K562 (cell line): ENCODE results near the gene ZNF544. TPM values are rescaled to one million over a fixed set of nuclear protein-coding genes. Genes with fewer than 3 reads are reported as not detected.
A peak's percentile ranks its signal among the peaks of the same experiment; 100 is the strongest.

Source experiments
- ATF1 ChIP-seq, 2 experiments: fragments of 450-650 bp in 1 of 2; IDR thresholded peaks; 2 replicates each; pipeline ENCODE4 v1.6.1; 2016; ENCODE audit warnings: missing compliant biosample characterization in 1 of 2, missing genetic modification characterization in 1 of 2
- CBFB ChIP-seq: sonication (generic); formaldehyde crosslinking; IDR thresholded peaks from 2 replicates; pipeline ENCODE4 v1.4.0; 2020; ENCODE audit warnings: mild to moderate bottlenecking, missing genetic modification reagents
- CTCFL ChIP-seq: IDR thresholded peaks from 2 replicates; pipeline ENCODE4 v1.6.1; 2011; ENCODE audit warnings: borderline replicate concordance, low read depth, mild to moderate bottlenecking, moderate library complexity, low read length; ENCODE audit not compliant: insufficient read depth, poor library complexity, severe bottlenecking
- DDX20 ChIP-seq: fragments of 450-650 bp; IDR thresholded peaks from 2 replicates; pipeline ENCODE4 v1.6.1; 2016; ENCODE audit warnings: missing genetic modification characterization, low read depth, mild to moderate bottlenecking, missing compliant biosample characterization, moderate library complexity
- DMBX1 ChIP-seq: fragments of 250-450 bp; sonication (Bioruptor Pico); IDR thresholded peaks from 2 replicates; pipeline ENCODE4 v1.8.0; 2022; ENCODE audit warnings: inconsistent platforms, mild to moderate bottlenecking, moderate library complexity, borderline replicate concordance
- EP300 ChIP-seq: IDR thresholded peaks from 2 replicates; pipeline ENCODE4 v1.6.1; 2012; ENCODE audit warnings: low read length, improper control_type of control experiment
- FIP1L1 ChIP-seq: fragments of 200-400 bp; formaldehyde crosslinking; IDR thresholded peaks from 2 replicates; pipeline ENCODE4 v1.6.1; 2018; ENCODE audit warnings: mild to moderate bottlenecking, low read depth, low read length; ENCODE audit not compliant: poor library complexity, severe bottlenecking
- HMGN3 ChIP-seq: IDR thresholded peaks from 2 replicates; pipeline ENCODE4 v1.6.1; 2011; ENCODE audit warnings: borderline replicate concordance, low read depth, mild to moderate bottlenecking, mixed read lengths, low read length; ENCODE audit not compliant: insufficient read length; ENCODE audit errors: extremely low read depth
- KLF1 ChIP-seq: fragments of 450-650 bp; IDR thresholded peaks from 2 replicates; pipeline ENCODE4 v1.6.1; 2016; ENCODE audit warnings: missing genetic modification characterization, missing compliant biosample characterization
- MIER1 ChIP-seq: fragments of 450-650 bp; IDR thresholded peaks from 2 replicates; pipeline ENCODE4 v1.6.1; 2016; ENCODE audit warnings: antibody characterized with exemption, mild to moderate bottlenecking, low read depth
- NKRF ChIP-seq: fragments of 450-650 bp; IDR thresholded peaks from 2 replicates; pipeline ENCODE4 v1.6.1; 2016; ENCODE audit warnings: borderline replicate concordance
- NR2C1 ChIP-seq, 2 experiments: fragments of 450-650 bp; IDR thresholded peaks; 2 replicates each; pipeline ENCODE4 v1.6.1; 2017; ENCODE audit warnings: mild to moderate bottlenecking in 2 of 2, antibody characterized with exemption in 1 of 2, inconsistent platforms in 1 of 2, missing compliant biosample characterization in 1 of 2, missing genetic modification characterization in 1 of 2
- NR4A1 ChIP-seq, 2 experiments: fragments of 250-450 bp in 1 of 2; fragments of 450-650 bp in 1 of 2; sonication (Bioruptor Pico) in 1 of 2; IDR thresholded peaks; 2 replicates each; pipeline versions ENCODE4 v1.4.0 to v1.6.1; 2016 to 2020; ENCODE audit warnings: mild to moderate bottlenecking in 2 of 2, missing compliant biosample characterization in 1 of 2, missing genetic modification characterization in 1 of 2, moderate library complexity in 1 of 2
- PCBP2 ChIP-seq: fragments of 200-400 bp; formaldehyde crosslinking; IDR thresholded peaks from 2 replicates; pipeline ENCODE4 v1.6.1; 2018; ENCODE audit warnings: low read length, low read depth, mild to moderate bottlenecking, moderate library complexity; ENCODE audit not compliant: poor library complexity, severe bottlenecking
- PPARD ChIP-seq: fragments of 250-450 bp; sonication (Bioruptor Pico); IDR thresholded peaks from 2 replicates; pipeline ENCODE4 v1.8.0; 2022; ENCODE audit warnings: inconsistent platforms, mild to moderate bottlenecking, moderate library complexity
- STAT5A ChIP-seq: IDR thresholded peaks from 2 replicates; pipeline ENCODE4 v1.6.1; 2012; ENCODE audit warnings: low read length, inconsistent platforms, borderline replicate concordance
- VEZF1 ChIP-seq: fragments of 200-800 bp; sonication (Bioruptor generic); IDR thresholded peaks from 2 replicates; pipeline ENCODE4 v1.6.1; 2017; ENCODE audit warnings: missing genetic modification characterization, missing compliant biosample characterization
- ZNF224 ChIP-seq: sonication (generic); formaldehyde crosslinking; IDR thresholded peaks from 2 replicates; pipeline ENCODE4 v1.8.0; 2022; ENCODE audit warnings: mild to moderate bottlenecking, missing genetic modification reagents
- ZNF316 ChIP-seq: fragments of 450-650 bp; IDR thresholded peaks from 2 replicates; pipeline ENCODE4 v1.6.1; 2016
- ZNF583 ChIP-seq: fragments of 250-450 bp; sonication (Bioruptor Pico); IDR thresholded peaks from 2 replicates; pipeline ENCODE4 v1.4.0; 2020
- ZNF586 ChIP-seq: fragments of 450-650 bp; formaldehyde crosslinking; conservative IDR thresholded peaks from 2 replicates; pipeline ENCODE4 v1.4.0; 2020; ENCODE audit warnings: mild to moderate bottlenecking, moderate library complexity
- polyA plus RNA-seq, 8 experiments: library from polyadenylated mRNA; depleted of rRNA in 4 of 8; stranded (reverse) in 5 of 8; unstranded in 3 of 8; fragments of >200 nt; fragmentation: Nextera tagmentation in 2 of 8; fragmentation: Illumina TruSeq in 1 of 8; extraction: Ambion mirVana in 2 of 8; extraction: Trizol in 1 of 8; gene quantifications; 2 replicates each; pipeline versions ENCODE4 v1.2.1 to v1.2.3, GENCODE V29; 2011 to 2014; ENCODE audit warnings: inconsistent platforms in 1 of 8, missing spikeins in 1 of 8
- total RNA-seq, 7 experiments: library from RNA; depleted of rRNA in 6 of 7; stranded (reverse); fragments of >200 nt in 6 of 7; fragmentation: Illumina TruSeq in 2 of 7; extraction: Trizol in 2 of 7; gene quantifications; 2 replicates each; pipeline versions ENCODE4 v1.2.1 to v1.2.3, GENCODE V29; 2011 to 2021; ENCODE audit warnings: low replicate concordance in 1 of 7

Gene ZNF544
- total and polyA plus RNA-seq, 9 of the 15 experiments (the other 6 are each of a cell fraction or from before 2014, with no cell fraction given): 23.6 to 59.0 (median 41.4) TPM

GRCh38 chr19:58182989-58183816, 45.5 kb upstream of the ZNF544 start, which contains the start of gene ZNF274 (continued):
- no peak; the same call in 1 of the 2 replicates for TF ChIP-seq ATF1 (CRISPR knock-in tag; IDR thresholded peaks at IDR 0.05)
- peak; percentile 96 for TF ChIP-seq ATF1 (tag; IDR thresholded peaks at IDR 0.05)
- no peak for TF ChIP-seq ZNF316
- TF ChIP-seq CTCFL: peak; percentile 2
- TF ChIP-seq NR2C1 (IDR thresholded peaks at IDR 0.05): peak; percentile 74
- TF ChIP-seq NR2C1 (tag; IDR thresholded peaks at IDR 0.05): peak; percentile 84
- TF ChIP-seq VEZF1 (CRISPR knock-in tag): peak; percentile 44
- peak; percentile 68; the same call in 1 of the 2 replicates for TF ChIP-seq NKRF
- peak; percentile 33; the same call in 1 of the 2 replicates for TF ChIP-seq EP300
- TF ChIP-seq ZNF224 (CRISPR knock-in tag): no peak
- TF ChIP-seq HMGN3: peak; percentile 56
- TF ChIP-seq ZNF583 (CRISPR knock-in tag): peak; percentile 11; the same call in 1 of the 2 replicates
- no peak for TF ChIP-seq PCBP2
- no peak for TF ChIP-seq DDX20
- no peak for TF ChIP-seq KLF1 (tag)
- TF ChIP-seq NR4A1 (CRISPR knock-in tag; IDR thresholded peaks at IDR 0.05): no peak
- 0 out of 2 replicates have a peak, but pooled peaks have one; percentile 29 for TF ChIP-seq NR4A1 (tag; IDR thresholded peaks at IDR 0.05)
- TF ChIP-seq MIER1: no peak
- TF ChIP-seq STAT5A: no peak
- no peak for TF ChIP-seq ZNF586 (CRISPR knock-in tag)
- TF ChIP-seq DMBX1: no peak
- TF ChIP-seq PPARD (CRISPR knock-in tag): no peak
- TF ChIP-seq FIP1L1: peak; percentile 95
- peak; percentile 69; the same call in 1 of the 2 replicates for TF ChIP-seq CBFB
